HK-2 (cell line): Measurements from ENCODE around the gene SMG6.
"Not testable (repeated sequence)": the region's sequence is repeated elsewhere in the genome, so short reads cannot be mapped to it uniquely, and the experiment has no call there.

ENCODE experiments used
- DNase-seq: peaks from one replicate; pipeline ENCODE4 v3.0.0-alpha.2; 2018; ENCODE audit not compliant: unreplicated experiment

The SMG6 gene

DNA sequence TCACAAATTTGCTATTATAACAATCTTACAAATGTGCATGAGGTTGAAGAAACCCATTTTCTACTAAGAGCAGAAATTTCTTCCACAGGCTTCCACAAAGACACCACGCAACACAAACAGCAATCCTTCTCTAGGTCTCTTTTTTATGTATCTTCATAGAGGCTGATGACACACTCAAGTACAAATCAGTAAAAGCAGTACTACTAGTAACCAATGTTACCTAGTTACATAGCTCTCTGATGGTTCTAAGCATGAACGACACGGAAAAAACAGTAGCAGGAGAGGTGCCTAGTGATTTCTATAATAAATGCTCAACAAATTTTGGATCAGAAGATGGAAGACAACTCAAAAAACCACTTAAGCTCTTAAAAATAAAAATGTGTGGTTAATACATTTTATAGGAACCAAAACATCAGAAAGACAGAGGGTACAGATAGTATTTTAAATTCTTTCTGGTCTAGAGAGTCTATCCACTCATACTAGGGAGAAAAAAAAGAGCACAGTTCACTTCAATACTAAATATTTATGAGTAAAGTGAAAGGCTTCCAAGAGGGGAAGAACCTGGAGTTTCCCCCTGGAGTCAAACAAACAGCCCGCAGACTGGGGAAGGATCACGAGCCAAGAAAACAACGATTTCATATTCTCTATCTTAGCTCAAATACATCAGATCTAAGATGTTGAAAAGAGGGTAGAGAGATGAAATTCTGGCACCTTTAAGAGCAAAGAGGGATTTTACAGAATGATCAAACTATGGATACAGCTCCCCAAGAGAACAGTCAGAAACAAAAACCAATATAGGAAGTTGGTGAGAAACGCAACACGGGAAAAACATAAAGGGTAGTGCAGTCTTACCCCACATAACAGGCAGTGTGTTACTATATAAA lies 40.2 kb downstream of the SMG6 start:
- no peak for DNase-seq

DNA sequence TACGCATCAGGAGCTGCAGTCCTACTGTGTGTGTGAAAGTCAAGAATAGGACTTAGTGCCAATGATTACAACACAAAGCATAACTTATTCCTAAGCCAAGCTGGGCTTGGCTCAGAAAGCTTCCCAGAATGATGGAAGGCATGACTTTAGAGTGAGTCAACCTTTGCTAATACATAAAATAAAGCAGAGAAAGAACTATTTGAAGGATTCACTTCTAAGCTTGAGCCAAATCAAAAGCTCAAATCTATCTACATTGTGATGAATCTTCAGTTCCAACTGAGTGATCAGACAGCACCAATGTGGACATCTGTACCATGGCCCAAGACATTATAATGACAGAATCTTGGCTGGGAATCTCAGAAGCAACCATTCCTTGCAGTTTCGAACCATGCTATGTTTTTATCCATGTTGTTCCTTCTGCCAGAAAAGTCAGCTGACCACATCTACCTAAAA lies 41.4 kb downstream of the SMG6 start:
- no peak for DNase-seq

DNA sequence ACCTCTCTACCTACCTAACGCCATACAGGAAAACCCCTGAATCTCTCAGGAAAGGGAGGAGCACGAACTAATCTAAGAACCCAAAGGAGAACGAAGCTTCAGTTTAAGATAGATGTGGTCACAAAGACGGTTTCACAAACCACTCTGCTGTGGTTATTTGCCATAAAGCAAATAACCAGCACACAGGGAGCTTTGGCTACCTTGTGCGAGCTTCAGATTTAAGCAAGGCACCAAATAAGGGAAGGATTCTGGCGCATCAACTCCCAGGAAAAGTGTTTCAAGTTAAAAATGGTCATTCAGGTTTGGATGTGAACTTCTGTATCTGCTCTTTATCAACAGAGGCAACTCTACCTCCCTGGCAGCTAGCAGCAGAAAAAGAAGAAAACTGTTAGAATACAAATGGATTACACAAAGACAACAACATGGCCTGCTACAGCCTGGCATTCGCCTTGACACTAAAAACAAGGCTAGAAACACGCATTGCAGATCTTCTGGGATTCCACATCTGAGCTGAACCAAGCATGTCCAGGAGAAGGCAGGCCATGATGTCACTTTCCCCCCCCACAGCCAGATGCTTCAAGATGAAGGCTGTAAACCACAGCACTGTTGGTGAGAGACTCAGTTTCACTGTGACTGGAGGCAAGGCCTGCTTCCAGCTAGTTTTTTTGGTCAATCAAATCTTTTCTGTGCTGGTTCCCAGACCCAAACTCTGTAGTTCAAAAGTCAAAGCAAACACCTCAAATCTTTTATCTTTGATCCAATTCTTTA lies 43.6 kb downstream of the SMG6 start:
- DNase-seq, result no peak

DNA sequence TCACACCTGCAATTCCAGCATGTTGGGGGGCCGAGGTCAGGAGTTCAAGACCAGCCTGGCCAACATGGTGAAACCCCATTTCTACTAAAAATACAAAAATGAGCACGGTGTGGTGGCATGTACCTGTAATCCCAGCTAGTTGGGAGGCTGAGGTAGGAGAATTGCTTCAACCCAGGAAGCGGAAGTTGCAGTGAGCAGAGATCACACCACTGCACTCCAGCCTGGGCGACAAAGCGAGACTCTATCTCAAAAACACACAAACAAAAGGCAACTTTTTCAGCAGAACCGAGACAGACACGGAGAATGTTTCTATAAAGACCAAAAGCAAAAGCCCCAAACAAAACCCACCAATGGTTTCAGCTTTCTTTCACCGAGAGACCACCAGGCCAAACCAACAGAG lies 44.8 kb downstream of the SMG6 start:
- not testable (repeated sequence) for DNase-seq

DNA sequence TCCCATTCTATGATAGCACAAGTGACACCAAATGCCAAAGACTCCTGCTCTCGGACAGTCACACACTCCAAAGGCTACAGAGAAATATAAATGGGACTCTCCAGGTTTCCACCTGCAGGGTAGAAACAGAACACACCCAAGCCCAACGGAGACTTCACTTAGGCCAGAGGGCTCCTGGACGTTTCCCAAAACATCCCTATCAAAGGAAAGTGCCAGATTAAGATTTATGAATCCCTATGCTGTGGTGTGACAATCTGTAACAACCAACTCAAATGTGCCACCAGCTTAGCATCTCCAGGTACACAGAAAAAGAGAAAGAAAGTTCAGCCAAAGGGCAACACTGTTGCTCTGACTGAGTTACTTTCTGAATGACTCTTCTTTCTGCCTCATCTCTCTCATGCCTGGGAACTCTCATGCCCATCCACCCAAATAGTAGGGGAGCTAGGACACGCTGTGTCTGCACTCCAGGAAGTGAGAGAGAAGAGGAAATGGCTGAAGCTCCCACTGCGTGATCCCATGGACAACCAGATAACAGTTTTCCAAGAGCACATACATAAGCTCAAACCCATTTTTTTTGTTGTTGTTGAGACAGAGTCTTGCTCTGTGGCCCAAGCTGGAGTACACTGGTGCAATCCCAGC lies 49.7 kb downstream of the SMG6 start:
- DNase-seq, result no peak

DNA sequence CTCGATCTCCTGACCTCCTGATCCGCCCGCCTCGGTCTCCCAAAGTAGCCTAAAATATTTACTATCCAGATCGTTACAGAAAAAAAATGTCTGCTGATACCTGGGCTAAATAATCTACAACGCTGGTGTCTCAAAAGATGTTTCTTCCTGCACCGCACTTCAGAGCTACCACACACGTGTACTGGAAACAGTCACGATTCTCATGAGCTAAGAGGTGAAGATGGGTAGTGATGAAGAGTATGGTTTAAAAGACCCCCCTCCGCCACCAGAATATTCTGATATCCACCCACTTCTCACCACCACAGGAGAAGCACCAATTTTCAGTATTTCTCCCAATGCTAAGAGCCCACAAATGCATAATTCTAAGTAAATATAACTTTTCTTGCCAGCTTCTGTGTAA lies 50.2 kb downstream of the SMG6 start:
- DNase-seq, result no peak

DNA sequence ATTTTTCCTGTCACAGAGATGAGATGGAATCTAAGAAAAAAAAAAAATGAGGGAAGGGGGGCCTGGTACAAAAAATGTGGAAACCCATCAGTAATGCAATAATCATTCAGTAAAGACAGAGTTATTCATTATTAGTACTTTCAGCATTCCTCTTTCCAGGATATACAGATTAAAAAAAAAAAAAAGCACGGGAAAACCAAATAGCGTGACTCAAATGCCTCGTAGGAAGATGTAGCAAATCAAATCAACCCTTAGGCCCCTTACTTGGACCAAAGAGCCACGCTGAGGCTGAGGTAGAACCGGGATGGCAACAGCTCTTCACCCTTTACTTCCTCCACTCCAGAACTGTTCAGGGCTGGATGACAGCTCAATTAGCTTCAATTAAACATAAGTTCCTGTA lies 52.5 kb downstream of the SMG6 start:
- no peak for DNase-seq

DNA sequence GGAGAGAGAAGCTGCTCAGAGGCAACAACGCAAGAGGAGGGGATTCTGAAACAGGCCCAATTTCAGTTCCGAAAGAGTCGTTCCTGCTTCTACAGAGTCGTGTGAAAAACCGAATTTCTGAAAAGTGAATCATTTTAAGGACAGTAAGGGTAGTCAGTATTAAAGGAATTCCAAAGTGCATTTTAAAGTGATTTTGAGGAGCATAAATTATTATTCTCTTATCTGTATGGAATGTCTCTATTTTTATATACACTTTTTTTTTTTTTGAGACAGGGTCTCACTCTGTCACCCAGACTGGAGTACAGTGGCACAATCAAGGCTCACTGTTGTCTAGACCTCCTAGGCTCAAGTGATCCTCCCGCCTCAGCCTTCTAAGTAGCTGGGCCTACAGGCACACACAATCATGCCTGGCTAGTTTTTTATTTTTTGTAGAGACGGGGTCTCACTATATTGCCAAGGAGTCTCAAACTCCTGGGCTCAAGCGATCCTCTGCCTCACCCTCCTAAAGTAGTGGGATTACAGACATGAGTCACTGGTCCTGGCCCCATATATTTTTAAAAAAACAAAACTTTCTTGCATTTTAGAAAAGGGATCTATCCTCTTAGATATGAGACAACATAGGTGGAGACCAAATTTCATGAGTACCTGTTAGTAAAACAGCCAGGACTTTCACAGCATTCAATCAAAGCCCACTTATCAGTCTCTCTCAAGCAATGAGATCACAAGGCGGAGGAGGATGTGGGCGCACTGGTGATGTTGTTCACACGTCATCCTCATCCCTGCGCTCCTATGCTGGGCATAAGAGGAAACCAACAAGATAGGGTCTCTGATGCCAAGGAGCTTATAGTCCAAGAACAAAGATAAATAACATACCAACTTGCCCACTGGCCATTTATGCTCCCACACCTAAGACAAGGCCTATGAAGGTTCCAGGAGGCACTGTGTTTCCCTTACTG lies 53.2 kb downstream of the SMG6 start:
- DNase-seq, result no peak

DNA sequence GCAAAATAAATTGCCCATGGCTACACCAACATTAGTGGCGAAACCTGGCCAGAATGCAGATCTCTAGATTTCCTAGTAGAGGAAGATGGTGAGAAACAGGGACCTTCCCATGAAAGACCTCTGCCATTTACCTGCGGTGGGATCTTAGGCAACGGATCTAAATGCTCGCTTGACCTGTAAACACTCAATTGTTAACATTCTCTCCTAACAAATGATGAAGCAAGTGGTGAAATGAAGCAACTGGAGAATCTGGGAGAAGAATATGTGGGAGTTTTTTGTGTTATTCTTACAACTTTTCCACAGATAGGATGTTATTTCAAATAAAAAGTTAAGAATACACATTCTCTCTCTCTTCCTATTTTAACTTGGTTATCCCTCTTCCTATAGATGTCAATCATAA lies 56.6 kb downstream of the SMG6 start:
- DNase-seq, result no peak

DNA sequence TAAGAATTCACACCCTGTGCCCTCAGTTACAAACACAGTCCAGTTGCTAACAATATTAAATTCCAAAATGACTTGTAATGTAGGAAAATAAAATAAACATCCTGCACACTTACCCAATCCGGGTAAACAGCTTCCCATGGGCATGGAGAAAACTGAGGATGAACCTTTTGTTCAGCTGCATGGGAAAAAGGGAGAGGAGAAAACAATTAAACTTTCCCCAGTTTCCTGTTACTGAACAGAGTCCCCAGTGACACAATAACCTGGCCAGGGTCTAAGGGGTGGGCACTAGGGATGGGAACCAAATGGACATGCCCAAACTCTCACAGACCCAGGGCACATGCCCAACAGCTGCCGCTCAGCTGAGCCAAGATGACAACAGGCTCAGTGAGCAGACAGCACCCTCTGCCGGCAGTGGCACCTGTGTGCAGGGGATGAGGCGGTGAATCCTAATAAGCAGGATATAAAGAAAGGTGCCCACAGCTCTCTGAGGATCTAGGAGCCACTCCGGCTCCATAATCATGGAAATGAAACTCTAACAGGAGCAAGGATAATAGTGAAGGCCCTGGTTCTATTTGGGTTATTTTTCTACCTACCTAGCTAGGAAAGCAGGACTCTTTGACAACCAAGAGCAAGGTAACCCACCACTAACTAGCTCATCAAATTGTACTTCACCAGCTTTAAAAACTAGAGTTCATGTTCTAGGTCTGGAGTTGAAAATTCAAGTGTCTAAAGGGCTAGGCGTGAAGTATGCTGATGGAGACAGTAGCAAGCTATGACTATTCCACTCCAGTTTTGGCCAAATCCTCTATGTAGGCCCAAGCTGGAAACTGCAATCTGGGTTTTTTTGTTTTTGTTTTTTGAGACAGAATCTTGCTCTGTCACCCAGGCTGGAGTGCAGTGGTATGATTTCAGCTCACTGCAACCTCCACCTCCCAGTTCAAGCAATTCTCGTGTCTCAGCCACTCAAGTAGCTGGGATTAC lies 58.8 kb downstream of the SMG6 start:
- peak; percentile 78 for DNase-seq

DNA sequence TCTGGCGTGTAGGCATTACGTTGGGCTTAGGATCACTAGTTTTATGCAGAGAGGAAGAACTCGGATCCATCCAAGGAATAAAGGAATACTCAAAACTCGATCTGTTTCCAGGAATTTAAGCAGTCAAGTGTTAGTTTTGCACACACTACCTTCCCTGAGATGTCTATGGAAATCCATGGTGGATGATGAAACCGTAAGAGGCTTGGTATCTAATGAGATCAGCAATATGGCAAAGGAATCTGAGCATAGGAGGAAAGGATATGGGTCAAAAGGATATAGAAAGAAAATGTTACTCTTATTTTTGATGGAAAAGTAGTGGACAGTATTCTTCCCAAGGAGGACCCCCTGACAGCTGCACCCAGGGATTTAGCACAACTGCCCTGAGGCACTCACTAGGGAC lies 59.6 kb downstream of the SMG6 start:
- DNase-seq, result no peak

DNA sequence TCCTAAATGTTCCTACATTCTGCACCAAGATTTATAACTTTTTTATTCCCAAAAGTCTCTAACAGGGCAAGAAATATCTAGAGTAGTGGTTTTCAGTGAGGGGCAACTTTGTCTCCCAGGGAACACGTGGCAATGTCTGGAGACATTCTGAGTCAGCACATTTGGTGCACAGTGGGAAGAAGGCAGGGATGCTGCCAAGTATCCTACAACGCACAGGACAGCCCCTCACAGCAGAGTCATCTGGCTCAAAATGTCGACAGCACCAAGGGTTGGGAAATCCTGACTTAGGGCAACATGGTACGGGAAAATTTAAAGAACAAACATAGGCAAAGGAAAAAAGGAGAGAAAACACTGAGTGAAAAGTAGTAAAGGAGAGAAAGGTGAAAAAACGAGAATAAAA lies 61.8 kb downstream of the SMG6 start:
- DNase-seq, result no peak

DNA sequence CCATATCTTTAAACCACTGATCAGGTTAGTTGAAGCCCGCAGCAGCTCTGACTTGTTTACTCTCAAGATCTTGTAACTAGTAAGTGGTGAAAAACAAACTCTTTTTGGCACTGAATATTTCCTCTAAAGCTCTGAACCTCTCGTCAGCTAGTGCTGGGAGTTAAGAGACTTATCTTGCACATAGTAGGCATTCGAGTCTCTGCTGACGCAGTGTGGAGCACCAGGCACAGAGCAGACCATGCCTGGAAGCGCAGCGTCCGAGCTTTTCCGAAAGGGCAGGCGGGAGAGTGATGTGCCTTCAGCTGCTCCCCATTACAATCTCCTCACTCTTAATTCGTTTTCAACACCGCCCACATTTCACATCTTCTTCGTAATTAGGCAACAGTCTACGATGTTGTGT lies 63.0 kb downstream of the SMG6 start:
- DNase-seq, result no peak

DNA sequence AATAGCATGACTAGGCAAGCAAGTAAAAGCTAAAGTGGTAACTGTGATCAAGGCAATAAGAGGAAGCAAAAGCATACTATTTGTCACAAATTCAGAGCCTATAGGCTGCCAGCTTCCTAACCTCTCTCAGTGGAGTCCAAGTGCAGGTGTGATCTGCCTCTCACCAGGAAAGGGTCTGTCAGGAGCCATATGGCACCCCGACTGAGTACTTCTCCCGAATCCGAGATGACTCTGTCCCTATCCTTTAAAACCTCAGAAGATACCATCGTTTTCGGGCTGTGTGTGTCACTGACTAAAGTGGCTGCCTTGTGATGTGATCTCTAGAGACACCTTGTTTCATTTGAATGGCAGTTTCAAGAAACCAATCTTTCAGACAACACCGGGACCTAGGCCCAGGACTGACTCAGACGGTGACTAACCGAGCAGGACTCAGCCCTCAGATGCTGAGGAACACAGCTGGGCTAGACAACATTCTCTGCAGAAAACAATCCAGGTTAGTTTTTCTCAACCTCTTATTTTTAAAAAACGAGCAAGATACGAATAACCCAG lies 63.6 kb downstream of the SMG6 start:
- DNase-seq, result peak; percentile 58

DNA sequence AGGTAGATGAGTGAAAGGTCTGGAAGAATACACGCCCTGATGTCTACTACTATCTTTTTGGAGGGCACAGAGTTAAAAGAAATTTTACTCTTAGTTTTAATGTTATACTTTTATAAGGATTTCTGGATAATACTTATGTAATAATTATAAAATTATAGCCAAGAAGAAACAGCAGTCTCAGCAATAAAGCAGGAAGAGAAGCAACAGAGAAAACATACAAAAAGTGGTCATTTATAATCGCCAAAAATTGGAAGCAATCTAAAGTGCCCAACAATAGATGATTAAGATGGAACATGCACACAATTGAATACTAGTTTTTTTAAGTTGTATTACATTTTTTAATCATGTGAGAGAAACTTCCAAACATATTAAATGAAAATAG lies 64.4 kb downstream of the SMG6 start:
- no peak for DNase-seq

DNA sequence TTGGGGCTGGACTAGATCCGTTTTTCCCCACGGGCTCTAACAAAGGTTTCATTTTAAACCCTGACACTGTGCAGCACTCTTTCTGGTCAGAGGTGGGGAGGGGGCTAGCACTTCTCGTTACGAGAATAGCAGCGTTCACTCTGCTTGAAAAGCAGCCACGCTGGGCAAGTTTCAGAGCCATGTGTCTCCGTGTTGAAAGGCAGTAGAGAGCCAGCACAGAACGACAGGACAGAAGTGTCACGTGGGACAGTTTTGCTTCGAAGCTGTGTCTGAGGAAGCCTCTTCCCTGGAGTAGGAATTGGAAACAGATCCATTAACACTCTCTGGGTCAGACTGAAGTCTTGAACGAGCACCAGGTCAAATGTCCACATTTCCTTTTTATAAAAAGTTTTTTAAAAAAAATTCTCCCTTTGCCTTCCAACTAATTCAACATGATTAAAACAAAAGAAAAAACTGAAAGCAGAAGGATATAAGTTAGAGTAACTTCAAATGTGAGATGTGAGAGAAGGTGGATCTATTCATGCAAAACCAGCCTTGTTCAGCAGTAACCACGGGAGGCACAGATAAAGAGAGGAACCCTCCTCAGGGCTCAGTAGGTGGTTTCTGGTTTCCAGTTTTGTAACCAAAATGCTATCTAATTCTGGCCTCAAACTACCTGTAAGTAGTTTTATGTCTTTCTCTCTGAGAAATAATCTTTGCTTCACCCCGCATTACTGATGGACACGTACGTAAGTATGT lies 65.0 kb downstream of the SMG6 start:
- DNase-seq, result no peak

DNA sequence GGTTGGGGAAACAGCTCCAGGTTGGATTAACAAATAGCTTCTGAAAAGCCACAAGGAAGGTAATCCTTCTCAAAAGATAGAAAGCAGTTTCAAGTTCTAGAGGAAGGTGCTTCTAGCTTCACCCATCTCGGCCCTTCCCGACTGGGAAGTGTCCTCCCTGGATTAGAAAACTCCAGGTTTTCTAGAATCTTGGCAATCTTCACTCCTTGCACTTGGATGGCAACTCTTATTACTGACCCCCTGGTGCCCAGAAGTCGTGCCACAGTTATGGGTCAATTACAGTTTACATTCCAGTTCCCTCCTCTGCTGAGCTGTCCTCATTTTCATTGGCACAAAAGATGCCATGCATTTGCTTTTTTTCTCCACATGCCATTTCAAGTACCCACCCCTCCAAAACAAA lies 65.6 kb downstream of the SMG6 start:
- DNase-seq, result no peak

DNA sequence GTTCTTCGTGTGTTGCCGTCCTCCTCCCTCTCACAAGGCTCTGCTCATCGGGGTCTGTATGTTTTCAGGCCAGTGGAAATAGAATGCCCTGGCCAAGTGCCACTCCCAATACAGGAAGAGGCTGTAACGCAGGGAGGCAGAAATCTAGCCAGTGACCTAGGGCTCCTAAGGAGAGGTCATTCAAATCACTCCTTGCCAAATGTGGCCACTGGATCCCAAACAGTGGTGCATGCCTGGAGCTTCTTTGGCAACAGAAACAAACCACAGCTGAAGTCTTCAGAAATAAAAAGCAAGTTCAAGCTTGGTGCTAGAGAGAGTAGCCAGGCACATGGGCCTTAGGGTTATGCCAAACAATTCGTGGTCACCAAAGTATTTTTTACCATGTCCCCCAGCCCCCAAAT lies 66.1 kb downstream of the SMG6 start:
- DNase-seq, result no peak

DNA sequence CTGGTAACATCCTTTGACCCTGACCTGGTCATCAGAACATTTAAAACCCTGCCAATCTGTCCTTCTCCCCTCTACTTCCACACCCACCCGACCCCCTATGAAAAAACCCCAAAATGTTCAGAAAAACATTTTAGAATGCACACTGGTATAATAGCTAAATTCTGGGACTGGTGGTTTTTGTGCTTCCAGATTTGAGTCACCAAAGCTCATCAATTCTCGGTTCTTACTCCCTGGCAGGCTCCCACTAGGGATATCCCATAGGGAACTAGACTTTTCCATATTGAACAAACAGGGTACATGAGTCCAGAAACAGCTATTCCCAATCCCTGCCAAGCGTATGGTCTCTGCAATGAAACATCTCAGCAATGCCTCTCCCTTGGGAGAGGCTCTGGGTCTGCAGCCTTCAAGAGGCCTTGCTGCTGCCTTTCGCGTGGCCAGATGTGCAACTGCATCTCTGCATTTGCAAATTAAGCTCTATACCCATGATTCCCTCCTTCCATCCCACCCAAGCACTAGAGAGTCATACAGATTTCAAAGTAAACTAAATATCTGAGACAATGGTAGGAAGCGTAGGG lies 67.7 kb downstream of the SMG6 start:
- DNase-seq, result no peak
